HepG2 (cell line): Measurements from ENCODE around the gene SAC3D1. TPM values are rescaled to one million over a fixed set of nuclear protein-coding genes. Genes with fewer than 3 reads are reported as not detected.
A peak's percentile ranks its signal among the peaks of the same experiment; 100 is the strongest.

Source experiments
- AGO2 ChIP-seq: fragments of 200-400 bp; formaldehyde crosslinking; optimal IDR thresholded peaks from 2 replicates; pipeline ENCODE3; 2017; ENCODE audit warnings: mild to moderate bottlenecking, low read depth, low read length, moderate library complexity
- AKNA ChIP-seq: sonication (generic); formaldehyde crosslinking; IDR thresholded peaks from 2 replicates; pipeline ENCODE4 v1.4.0; 2020; ENCODE audit warnings: missing genetic modification reagents, borderline replicate concordance
- TEAD3 ChIP-seq: optimal IDR thresholded peaks from 2 replicates; pipeline ENCODE3; 2016; ENCODE audit warnings: borderline replicate concordance
- TFDP1 ChIP-seq: IDR thresholded peaks from 2 replicates; pipeline ENCODE4 v1.6.1; 2016; ENCODE audit warnings: missing compliant biosample characterization, missing genetic modification reagents, borderline replicate concordance
- THRA ChIP-seq: sonication (generic); formaldehyde crosslinking; IDR thresholded peaks from 2 replicates; pipeline ENCODE4 v1.4.0; 2020; ENCODE audit warnings: missing genetic modification reagents, borderline replicate concordance
- ZBTB40 ChIP-seq, 2 experiments: fragments of 450-650 bp in 1 of 2; sonication (generic) in 1 of 2; formaldehyde crosslinking in 1 of 2; IDR thresholded peaks; 2 replicates each; pipeline versions ENCODE4 v1.6.1 to v1.8.0; 2016 to 2022; ENCODE audit warnings: antibody characterized with exemption in 1 of 2, mild to moderate bottlenecking in 1 of 2, missing genetic modification reagents in 1 of 2
- ZNF280B ChIP-seq: sonication (generic); formaldehyde crosslinking; IDR thresholded peaks from 2 replicates; pipeline ENCODE4 v1.5.0; 2020; ENCODE audit warnings: missing genetic modification reagents, mild to moderate bottlenecking, borderline replicate concordance
- polyA plus RNA-seq, 8 experiments: library from polyadenylated mRNA; depleted of rRNA in 3 of 8; stranded (reverse) in 7 of 8; unstranded in 1 of 8; fragments of >200 nt; fragmentation: Illumina TruSeq in 4 of 8; extraction: Trizol in 4 of 8; gene quantifications; 2 replicates each; pipeline versions ENCODE4 v1.2.1 to v1.2.3, GENCODE V29; 2011 to 2016; ENCODE audit warnings: low read depth in 4 of 8, missing spikeins in 1 of 8, mixed read lengths in 1 of 8; ENCODE audit not compliant: insufficient read depth in 1 of 8
- total RNA-seq, 5 experiments: library from RNA; depleted of rRNA; stranded (reverse); fragments of >200 nt; fragmentation: Illumina TruSeq; extraction: Trizol; gene quantifications; 2 replicates each; pipeline ENCODE4 v1.2.3, GENCODE V29; 2016; ENCODE audit warnings: low read depth in 1 of 5

The SAC3D1 gene
- total and polyA plus RNA-seq, 2 of the 13 experiments (the other 11 are each of a cell fraction or from before 2014, with no cell fraction given), result 7.4 to 36.3 TPM

- TF ChIP-seq ZBTB40 (IDR thresholded peaks at IDR 0.05), result no peak
- no peak for TF ChIP-seq ZBTB40 (CRISPR knock-in tag; IDR thresholded peaks at IDR 0.05)
- TF ChIP-seq TFDP1 (CRISPR knock-in tag), result no peak
- TF ChIP-seq AKNA, result no peak
- TF ChIP-seq TEAD3 (CRISPR knock-in tag), result no peak
- TF ChIP-seq THRA, result no peak
- peak; percentile 45; the same call in 1 of the 2 replicates for TF ChIP-seq ZNF280B
- peak; percentile 25 for TF ChIP-seq AGO2
- TF ChIP-seq, all 625 proteins: peak for 2
These were observed 19.5 kb upstream of the SAC3D1 start (continued) for GRCh38 chr11:65021509-65021908.
